Liver (tissue), 3 donors: ENCODE measurements around the gene AK3.

Experiments used
- EGR1 ChIP-seq, 2 donors: IDR thresholded peaks; 2 replicates each; pipeline ENCODE4 v1.6.1; 2016 to 2018; ENCODE audit warnings: antibody characterized with exemption in 2 of 2, low read depth in 2 of 2
- FOXA1 ChIP-seq: IDR thresholded peaks from 2 replicates; pipeline ENCODE4 v1.6.1; 2016; ENCODE audit warnings: antibody characterized with exemption
- JUND ChIP-seq, 2 donors: IDR thresholded peaks; 2 replicates each; pipeline ENCODE4 v1.6.1; 2016; ENCODE audit warnings: antibody characterized with exemption in 2 of 2
- NR2F2 ChIP-seq: IDR thresholded peaks from 2 replicates; pipeline ENCODE4 v1.6.1; 2016; ENCODE audit warnings: antibody characterized with exemption
- RAD21 ChIP-seq, 2 donors: IDR thresholded peaks; 2 replicates each; pipeline ENCODE4 v1.6.1; 2016; ENCODE audit warnings: antibody characterized with exemption in 2 of 2, mild to moderate bottlenecking in 2 of 2
- RXRA ChIP-seq, 2 donors: IDR thresholded peaks; 2 replicates each; pipeline ENCODE4 v1.6.1; 2017 to 2018; ENCODE audit warnings: antibody characterized with exemption in 2 of 2, mild to moderate bottlenecking in 1 of 2
- SP1 ChIP-seq: IDR thresholded peaks from 2 replicates; pipeline ENCODE4 v1.6.1; 2018; ENCODE audit warnings: antibody characterized with exemption, mild to moderate bottlenecking
- TAF1 ChIP-seq: conservative IDR thresholded peaks from 2 replicates; pipeline ENCODE4 v1.6.1; 2016; ENCODE audit warnings: antibody characterized with exemption, mild to moderate bottlenecking
- YY1 ChIP-seq: IDR thresholded peaks from 2 replicates; pipeline ENCODE4 v1.6.1; 2016; ENCODE audit warnings: antibody characterized with exemption, mild to moderate bottlenecking
- TF ChIP-seq, protein P1 (sequence below): fragments of 150-350 bp; IDR thresholded peaks from 2 replicates; pipeline ENCODE4 v1.5.1; 2017; ENCODE audit warnings: improper control_type of control experiment, low read depth, low read length; ENCODE audit not compliant: missing input control
- TF ChIP-seq, protein P2 (sequence below): IDR thresholded peaks from 2 replicates; pipeline ENCODE4 v1.6.1; 2016; ENCODE audit warnings: antibody characterized with exemption, mild to moderate bottlenecking
- TF ChIP-seq, protein P3 (sequence below): IDR thresholded peaks from 2 replicates; pipeline ENCODE4 v1.6.1; 2016; ENCODE audit warnings: antibody characterized with exemption
- TF ChIP-seq, protein P4 (sequence below): IDR thresholded peaks from 2 replicates; pipeline ENCODE4 v1.6.1; 2016; ENCODE audit warnings: antibody characterized with exemption
- TF ChIP-seq, protein P5 (sequence below): IDR thresholded peaks from 2 replicates; pipeline ENCODE4 v1.6.1; 2016; ENCODE audit warnings: antibody characterized with exemption
- donor health status: healthy.
- donor health status: healthy.

DNA sequence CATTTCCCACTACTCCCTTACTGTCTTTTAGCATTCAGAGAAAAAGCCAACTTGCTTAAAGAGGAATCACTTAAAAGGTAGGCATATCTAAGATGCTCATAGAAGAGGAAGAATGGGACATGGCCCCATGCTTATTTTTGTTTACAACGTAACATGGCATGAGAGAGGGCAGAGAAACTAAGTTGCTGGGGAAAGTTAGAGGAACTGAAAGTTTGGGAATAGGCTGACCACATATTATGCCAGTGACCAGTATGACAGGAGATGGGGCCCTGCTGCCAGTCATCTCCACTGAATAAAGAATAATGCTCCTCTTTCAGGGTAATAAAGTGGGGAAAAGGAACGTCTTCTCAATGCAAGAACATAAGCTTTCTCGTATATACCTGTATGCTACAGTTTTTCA is 77.0 kb downstream of the AK3 start:
- TF ChIP-seq, protein P1, sequence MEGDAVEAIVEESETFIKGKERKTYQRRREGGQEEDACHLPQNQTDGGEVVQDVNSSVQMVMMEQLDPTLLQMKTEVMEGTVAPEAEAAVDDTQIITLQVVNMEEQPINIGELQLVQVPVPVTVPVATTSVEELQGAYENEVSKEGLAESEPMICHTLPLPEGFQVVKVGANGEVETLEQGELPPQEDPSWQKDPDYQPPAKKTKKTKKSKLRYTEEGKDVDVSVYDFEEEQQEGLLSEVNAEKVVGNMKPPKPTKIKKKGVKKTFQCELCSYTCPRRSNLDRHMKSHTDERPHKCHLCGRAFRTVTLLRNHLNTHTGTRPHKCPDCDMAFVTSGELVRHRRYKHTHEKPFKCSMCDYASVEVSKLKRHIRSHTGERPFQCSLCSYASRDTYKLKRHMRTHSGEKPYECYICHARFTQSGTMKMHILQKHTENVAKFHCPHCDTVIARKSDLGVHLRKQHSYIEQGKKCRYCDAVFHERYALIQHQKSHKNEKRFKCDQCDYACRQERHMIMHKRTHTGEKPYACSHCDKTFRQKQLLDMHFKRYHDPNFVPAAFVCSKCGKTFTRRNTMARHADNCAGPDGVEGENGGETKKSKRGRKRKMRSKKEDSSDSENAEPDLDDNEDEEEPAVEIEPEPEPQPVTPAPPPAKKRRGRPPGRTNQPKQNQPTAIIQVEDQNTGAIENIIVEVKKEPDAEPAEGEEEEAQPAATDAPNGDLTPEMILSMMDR = no peak
- TF ChIP-seq, protein P2, sequence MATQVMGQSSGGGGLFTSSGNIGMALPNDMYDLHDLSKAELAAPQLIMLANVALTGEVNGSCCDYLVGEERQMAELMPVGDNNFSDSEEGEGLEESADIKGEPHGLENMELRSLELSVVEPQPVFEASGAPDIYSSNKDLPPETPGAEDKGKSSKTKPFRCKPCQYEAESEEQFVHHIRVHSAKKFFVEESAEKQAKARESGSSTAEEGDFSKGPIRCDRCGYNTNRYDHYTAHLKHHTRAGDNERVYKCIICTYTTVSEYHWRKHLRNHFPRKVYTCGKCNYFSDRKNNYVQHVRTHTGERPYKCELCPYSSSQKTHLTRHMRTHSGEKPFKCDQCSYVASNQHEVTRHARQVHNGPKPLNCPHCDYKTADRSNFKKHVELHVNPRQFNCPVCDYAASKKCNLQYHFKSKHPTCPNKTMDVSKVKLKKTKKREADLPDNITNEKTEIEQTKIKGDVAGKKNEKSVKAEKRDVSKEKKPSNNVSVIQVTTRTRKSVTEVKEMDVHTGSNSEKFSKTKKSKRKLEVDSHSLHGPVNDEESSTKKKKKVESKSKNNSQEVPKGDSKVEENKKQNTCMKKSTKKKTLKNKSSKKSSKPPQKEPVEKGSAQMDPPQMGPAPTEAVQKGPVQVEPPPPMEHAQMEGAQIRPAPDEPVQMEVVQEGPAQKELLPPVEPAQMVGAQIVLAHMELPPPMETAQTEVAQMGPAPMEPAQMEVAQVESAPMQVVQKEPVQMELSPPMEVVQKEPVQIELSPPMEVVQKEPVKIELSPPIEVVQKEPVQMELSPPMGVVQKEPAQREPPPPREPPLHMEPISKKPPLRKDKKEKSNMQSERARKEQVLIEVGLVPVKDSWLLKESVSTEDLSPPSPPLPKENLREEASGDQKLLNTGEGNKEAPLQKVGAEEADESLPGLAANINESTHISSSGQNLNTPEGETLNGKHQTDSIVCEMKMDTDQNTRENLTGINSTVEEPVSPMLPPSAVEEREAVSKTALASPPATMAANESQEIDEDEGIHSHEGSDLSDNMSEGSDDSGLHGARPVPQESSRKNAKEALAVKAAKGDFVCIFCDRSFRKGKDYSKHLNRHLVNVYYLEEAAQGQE = no peak
- TF ChIP-seq, protein P3, sequence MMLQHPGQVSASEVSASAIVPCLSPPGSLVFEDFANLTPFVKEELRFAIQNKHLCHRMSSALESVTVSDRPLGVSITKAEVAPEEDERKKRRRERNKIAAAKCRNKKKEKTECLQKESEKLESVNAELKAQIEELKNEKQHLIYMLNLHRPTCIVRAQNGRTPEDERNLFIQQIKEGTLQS = no peak
- no peak for TF ChIP-seq EGR1 (IDR thresholded peaks at IDR 0.05; ENCODE audit: low read depth in 2 of 2)
- TF ChIP-seq FOXA1 = no peak
- TF ChIP-seq, protein P4, sequence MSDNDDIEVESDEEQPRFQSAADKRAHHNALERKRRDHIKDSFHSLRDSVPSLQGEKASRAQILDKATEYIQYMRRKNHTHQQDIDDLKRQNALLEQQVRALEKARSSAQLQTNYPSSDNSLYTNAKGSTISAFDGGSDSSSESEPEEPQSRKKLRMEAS = no peak
- TF ChIP-seq SP1 = no peak
- no peak for TF ChIP-seq TAF1
- no peak for TF ChIP-seq JUND (IDR thresholded peaks at IDR 0.05)
- TF ChIP-seq YY1 = no peak
- TF ChIP-seq RXRA (IDR thresholded peaks at IDR 0.05) = no peak
- no peak for TF ChIP-seq NR2F2
- TF ChIP-seq, protein P5, sequence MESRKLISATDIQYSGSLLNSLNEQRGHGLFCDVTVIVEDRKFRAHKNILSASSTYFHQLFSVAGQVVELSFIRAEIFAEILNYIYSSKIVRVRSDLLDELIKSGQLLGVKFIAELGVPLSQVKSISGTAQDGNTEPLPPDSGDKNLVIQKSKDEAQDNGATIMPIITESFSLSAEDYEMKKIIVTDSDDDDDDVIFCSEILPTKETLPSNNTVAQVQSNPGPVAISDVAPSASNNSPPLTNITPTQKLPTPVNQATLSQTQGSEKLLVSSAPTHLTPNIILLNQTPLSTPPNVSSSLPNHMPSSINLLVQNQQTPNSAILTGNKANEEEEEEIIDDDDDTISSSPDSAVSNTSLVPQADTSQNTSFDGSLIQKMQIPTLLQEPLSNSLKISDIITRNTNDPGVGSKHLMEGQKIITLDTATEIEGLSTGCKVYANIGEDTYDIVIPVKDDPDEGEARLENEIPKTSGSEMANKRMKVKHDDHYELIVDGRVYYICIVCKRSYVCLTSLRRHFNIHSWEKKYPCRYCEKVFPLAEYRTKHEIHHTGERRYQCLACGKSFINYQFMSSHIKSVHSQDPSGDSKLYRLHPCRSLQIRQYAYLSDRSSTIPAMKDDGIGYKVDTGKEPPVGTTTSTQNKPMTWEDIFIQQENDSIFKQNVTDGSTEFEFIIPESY = no peak
- no peak for TF ChIP-seq RAD21 (IDR thresholded peaks at IDR 0.05)
